ENCODE measurements around the gene SORBS1.

GRCh38 chr10:95337423-95338160 lies 223.6 kb downstream of the SORBS1 start:
- TF ChIP-seq CTCF (conservative IDR thresholded peaks at IDR 0.05; ENCODE audit: low read depth, low read length): no peak
- TF ChIP-seq EZH2 (IDR thresholded peaks at IDR 0.05; ENCODE audit: borderline replicate concordance, low read depth, low read length, poor library complexity, severe bottlenecking): no peak

Data from A673 (cell line).